NCI-H510A (cell line): Measurements from ENCODE around the gene LDAH.

Source experiments
- DNase-seq: peaks from one replicate; lab custom pipeline; 2025; lab: John Stamatoyannopoulos, UW

Gene LDAH

GRCh38 chr2:20781656-20782265, 41.1 kb downstream of the LDAH start:
- DNase-seq: no peak

- no peak for DNase-seq
Measured at GRCh38 chr2:20771299-20771698, 51.6 kb downstream of the LDAH start.

GRCh38 chr2:20766798-20767644, 55.9 kb downstream of the LDAH start:
- DNase-seq: no peak

GRCh38 chr2:20766213-20766612, 56.7 kb downstream of the LDAH start:
- DNase-seq: no peak

- DNase-seq: no peak
Measured at GRCh38 chr2:20762945-20763683, 59.8 kb downstream of the LDAH start.

GRCh38 chr2:20759487-20759886, 63.4 kb downstream of the LDAH start:
- no peak for DNase-seq

GRCh38 chr2:20758997-20759396, 63.9 kb downstream of the LDAH start:
- no peak for DNase-seq

GRCh38 chr2:20757405-20758090, 65.4 kb downstream of the LDAH start:
- no peak for DNase-seq

- no peak for DNase-seq
Measured at GRCh38 chr2:20755132-20755800, 67.6 kb downstream of the LDAH start.

GRCh38 chr2:20752293-20752692, 70.6 kb downstream of the LDAH start:
- DNase-seq: no peak

GRCh38 chr2:20747317-20747716, 75.6 kb downstream of the LDAH start:
- no peak for DNase-seq

- DNase-seq: peak; percentile 43
Measured at GRCh38 chr2:20745924-20746555, 76.9 kb downstream of the LDAH start.

GRCh38 chr2:20744366-20745335, 78.2 kb downstream of the LDAH start:
- no peak for DNase-seq

- no peak for DNase-seq
Measured at GRCh38 chr2:20738772-20739171, 84.1 kb downstream of the LDAH start.

- DNase-seq: no peak
Measured at GRCh38 chr2:20737505-20737904, 85.4 kb downstream of the LDAH start.

GRCh38 chr2:20728114-20728758, 94.7 kb downstream of the LDAH start:
- no peak for DNase-seq

GRCh38 chr2:20726913-20727312, 96.0 kb downstream of the LDAH start:
- DNase-seq: no peak

GRCh38 chr2:20725782-20726181, 97.1 kb downstream of the LDAH start:
- no peak for DNase-seq

- no peak for DNase-seq
Measured at GRCh38 chr2:20724500-20725053, 98.3 kb downstream of the LDAH start.
